B cell (primary cell): ENCODE results near the gene DAZAP1.

Experiments
- CTCF ChIP-seq: fragments of 200-600 bp; IDR thresholded peaks from one replicate; pipeline ENCODE4 v1.8.0; 2022; ENCODE audit warnings: antibody characterized with exemption, mild to moderate bottlenecking
- EZH2 ChIP-seq: IDR thresholded peaks from 2 replicates; pipeline ENCODE4 v1.6.1; 2012; ENCODE audit warnings: borderline replicate concordance, low read depth, mild to moderate bottlenecking, moderate library complexity, low read length; ENCODE audit not compliant: insufficient read depth, poor library complexity, severe bottlenecking

- TF ChIP-seq CTCF = no peak
- TF ChIP-seq EZH2 = no peak
These were observed 28.1 kb upstream of the DAZAP1 start for GRCh38 chr19:1379126-1379905.
